B cell (primary cell): ENCODE data around the gene NHERF2. TPM values are rescaled to one million over a fixed set of nuclear protein-coding genes. Genes with fewer than 3 reads are reported as not detected.
A peak's percentile ranks its signal among the peaks of the same experiment; 100 is the strongest.
"Not testable (repeated sequence)": the region's sequence is repeated elsewhere in the genome, so short reads cannot be mapped to it uniquely, and the experiment has no call there.

Source experiments
- ATAC-seq: fragments of 200-7000 bp; cut with Tn5 transposase; one replicate; pipeline ENCODE4 v1.10.0; 2021; ENCODE audit warnings: low read depth, mild to moderate bottlenecking, moderate number of reproducible peaks, moderate library complexity
- CTCF ChIA-PET: fragments of 350-600 bp; sonication (Branson Sonifier 250); formaldehyde crosslinking; loops from one replicate; lab custom pipeline; 2021; ENCODE audit warnings: antibody characterized with exemption, inconsistent platforms; lab: Charles Lee
- POLR2A ChIA-PET: fragments of 350-600 bp; sonication (Branson Sonifier 250); formaldehyde crosslinking; loops from one replicate; lab custom pipeline; 2021; ENCODE audit warnings: antibody characterized with exemption; lab: Charles Lee
- DNase-seq: peaks from one replicate; pipeline ENCODE4 v3.0.0; 2013
- H2AFZ ChIP-seq: 2 replicates; pipeline ENCODE4 v1.6.1; 2012; ENCODE audit warnings: mild to moderate bottlenecking, low read depth, low read length; ENCODE audit not compliant: insufficient read depth, poor library complexity, severe bottlenecking
- H3K27ac ChIP-seq, 2 donors: 1 replicate in 1 of 2; 2 replicates in 1 of 2; pipeline ENCODE4 v1.5.1; 2012 to 2013; ENCODE audit warnings: low read length in 2 of 2, mild to moderate bottlenecking in 2 of 2, moderate library complexity in 1 of 2
- H3K27me3 ChIP-seq, 4 experiments: fragments of 200-600 bp in 1 of 4; sonication (generic) in 1 of 4; replicated peaks in 1 of 4; 1 replicate in 2 of 4; 2 replicates in 2 of 4; pipeline versions ENCODE4 v1.6.1 to v1.7.0; 2013 to 2016; ENCODE audit warnings: low read length in 3 of 4, mild to moderate bottlenecking in 2 of 4, mixed read lengths in 1 of 4, moderate library complexity in 1 of 4; ENCODE audit not compliant: insufficient read depth in 4 of 4, control insufficient read depth in 3 of 4; ENCODE audit errors: control extremely low read depth in 1 of 4
- H3K36me3 ChIP-seq, 2 experiments: replicated peaks in 1 of 2; 1 replicate in 1 of 2; 2 replicates in 1 of 2; pipeline versions ENCODE4 v1.6.1 to v1.7.1; 2013; ENCODE audit warnings: low read length in 1 of 2; ENCODE audit not compliant: insufficient read depth in 2 of 2, control insufficient read depth in 1 of 2; ENCODE audit errors: control extremely low read depth in 1 of 2, extremely low read depth in 1 of 2
- H3K4me1 ChIP-seq, 2 donors: fragments of 200-600 bp in 1 of 2; sonication (generic) in 1 of 2; 1 replicate in 1 of 2; 2 replicates in 1 of 2; pipeline versions ENCODE4 v1.5.1 to v1.6.1; 2013 to 2017; ENCODE audit warnings: low read length in 2 of 2; ENCODE audit not compliant: control insufficient read depth in 2 of 2, insufficient read depth in 2 of 2
- H3K4me2 ChIP-seq: replicated peaks from 2 replicates; pipeline ENCODE3; 2012; ENCODE audit warnings: mild to moderate bottlenecking, low read depth, low read length; ENCODE audit not compliant: poor library complexity, severe bottlenecking
- H3K4me3 ChIP-seq, 5 experiments: fragments of 200-600 bp in 1 of 5; sonication (generic) in 1 of 5; 1 replicate in 3 of 5; 2 replicates in 2 of 5; pipeline versions ENCODE4 v1.5.1 to v1.7.0; 2011 to 2016; ENCODE audit warnings: low read length in 4 of 5, mild to moderate bottlenecking in 4 of 5, low read depth in 2 of 5, control low read depth in 1 of 5, moderate library complexity in 1 of 5; ENCODE audit not compliant: insufficient read depth in 1 of 5; ENCODE audit errors: control extremely low read depth in 1 of 5, extremely low read depth in 1 of 5
- H3K79me2 ChIP-seq: fragments of 200-600 bp; sonication (generic); one replicate; pipeline ENCODE4 v1.6.0; 2016; ENCODE audit warnings: low read length; ENCODE audit not compliant: control insufficient read depth, insufficient read depth
- H3K9ac ChIP-seq: fragments of 200-600 bp; sonication (generic); 2 replicates; pipeline ENCODE4 v1.6.1; 2017; ENCODE audit warnings: mild to moderate bottlenecking, low read length, moderate library complexity
- H3K9me3 ChIP-seq, 3 donors: one replicate each; pipeline versions ENCODE4 v1.6.1 to v1.7.1; 2013; ENCODE audit warnings: low read length in 2 of 3; ENCODE audit not compliant: control insufficient read depth in 2 of 3, insufficient read depth in 1 of 3; ENCODE audit errors: control extremely low read depth in 1 of 3
- H4K20me1 ChIP-seq: 2 replicates; pipeline ENCODE4 v1.6.0; 2012; ENCODE audit warnings: mild to moderate bottlenecking, low read length; ENCODE audit not compliant: insufficient read depth, control insufficient read depth, poor library complexity, severe bottlenecking
- H3K27ac Mint-ChIP-seq: one replicate; pipeline ENCODE4 v1.8.0; 2021; ENCODE audit warnings: mixed read lengths
- H3K27me3 Mint-ChIP-seq: one replicate; pipeline ENCODE4 v1.8.0; 2021; ENCODE audit warnings: mixed read lengths
- H3K4me1 Mint-ChIP-seq: one replicate; pipeline ENCODE4 v1.8.0; 2021; ENCODE audit warnings: mixed read lengths
- H3K4me3 Mint-ChIP-seq: one replicate; pipeline ENCODE4 v1.8.0; 2021; ENCODE audit warnings: mixed read lengths
- H3K9me3 Mint-ChIP-seq: one replicate; pipeline ENCODE4 v1.8.0; 2022; ENCODE audit warnings: mixed read lengths; ENCODE audit not compliant: insufficient read depth
- CTCF ChIP-seq: fragments of 200-600 bp; IDR thresholded peaks from one replicate; pipeline ENCODE4 v1.8.0; 2022; ENCODE audit warnings: antibody characterized with exemption, mild to moderate bottlenecking
- EZH2 ChIP-seq: IDR thresholded peaks from 2 replicates; pipeline ENCODE4 v1.6.1; 2012; ENCODE audit warnings: borderline replicate concordance, low read depth, mild to moderate bottlenecking, moderate library complexity, low read length; ENCODE audit not compliant: insufficient read depth, poor library complexity, severe bottlenecking
- WGBS: methylation state at CpG from one replicate; pipeline ENCODE4 v1.1.5; 2013; ENCODE audit warnings: missing lambda C conversion rate; ENCODE audit not compliant: insufficient coverage; 5-methylcytosine and 5-hydroxymethylcytosine counted together
- intact Hi-C: fragments of 100-400 bp; cut with micrococcal nuclease; formaldehyde crosslinking; loops from one replicate; pipeline ENCODE4 v1.10.0; 2022
- polyA plus RNA-seq: library from polyadenylated mRNA; depleted of rRNA; stranded (reverse); fragments of >200 nt; gene quantifications from 2 replicates; pipeline ENCODE4 v1.2.3, GENCODE V29; 2012
- total RNA-seq, 2 donors: library from RNA; stranded (reverse); fragments of 120-200 nt in 1 of 2; gene quantifications; 1 replicate in 1 of 2; 2 replicates in 1 of 2; pipeline versions ENCODE4 v1.2.3 to v1.2.4, GENCODE V29; 2013 to 2022

Gene NHERF2
- total and polyA plus RNA-seq, 2 donors (not counting 1 experiment from before 2014, with no cell fraction given), result 1.8 to 2.2 TPM

GRCh38 chr16:2009791-2010510 lies 16.8 kb upstream of the NHERF2 start, which contains the start of gene ZNF598:
TSS of gene ZNF598 (minus strand) at chr16:2009821.
- H3K9me3 ChIP-seq, result no peaks in the 10 kb centered on the region
- H3K79me2 ChIP-seq, result peaks cover 51% of the 10 kb centered on the region
- WGBS, result 6% methylated on average over 52 of the region's 52 CpGs
- intact Hi-C loops, result loop anchor here (1.0 to 2.0 kb wide), 7 partner anchors 13 to 145 kb away; partner anchors contain the start of genes GFER, NDUFB10, NTHL1 and RPS2
- ATAC-seq, result peak; percentile 97
- H3K4me3 ChIP-seq, result peak within 1 kb of the TSS; percentile 61 to 87 (median 77)
- peak within 1 kb of the TSS; percentile 82 for H3K9ac ChIP-seq
- H3K4me2 ChIP-seq, result peak within 1 kb of the TSS; percentile 77
- H4K20me1 ChIP-seq, result peaks cover 43% of the 10 kb centered on the region
- peak within 1 kb of the TSS; percentile 87 to 95 for H3K27ac ChIP-seq
- Mint-ChIP-seq H3K4me1 (peaks cover 38% of the 10 kb centered on the region), H3K27ac (peak within 1 kb of the TSS; percentile 95), H3K9me3 (no peaks in the 10 kb centered on the region), H3K4me3 (peak within 1 kb of the TSS; percentile 95), H3K27me3 (no peaks in the 10 kb centered on the region)
- POLR2A ChIA-PET, result interaction anchor here (1.4 kb wide), 1 partner anchor 45 kb away, joined by 3 read pairs; the partner anchor contains the start of gene RPS2
- H3K4me1 ChIP-seq, result peaks cover 35 to 44% of the 10 kb centered on the region in 2 donors
- no peaks in the 10 kb centered on the region for H3K27me3 ChIP-seq
- DNase-seq, result peak; percentile 90
- CTCF ChIA-PET, result no interaction called here
- peaks cover 0 to 6% of the 10 kb centered on the region in 2 experiments for H3K36me3 ChIP-seq
- TF ChIP-seq CTCF (no peak), EZH2 (no peak)
- peak within 1 kb of the TSS; percentile 80 for H2AFZ ChIP-seq

- intact Hi-C loops, H3K4me2 ChIP-seq, H3K36me3 ChIP-seq, H3K4me3 Mint-ChIP-seq, H3K27ac Mint-ChIP-seq, H3K9me3 Mint-ChIP-seq, H3K9me3 ChIP-seq, H3K27me3 ChIP-seq, DNase-seq, H3K4me3 ChIP-seq, H2AFZ ChIP-seq, H3K27me3 Mint-ChIP-seq, H3K9ac ChIP-seq, ATAC-seq, H3K27ac ChIP-seq: not testable (repeated sequence)
- H3K4me1 Mint-ChIP-seq, result peaks cover 27% of the 10 kb centered on the region
- ChIA-PET CTCF (interaction anchor here (0.6 to 2.8 kb wide), 4 partner anchors 7 to 129 kb away, joined by 3 to 10 read pairs (median 5); no protein-coding TSS in a partner anchor), POLR2A (interaction anchor here (0.7 kb wide), 1 partner anchor 9 kb away, joined by 5 read pairs; no protein-coding TSS in a partner anchor)
- WGBS, result 78% methylated on average over 5 of the region's 9 CpGs
- peaks cover 25% of the 10 kb centered on the region for H4K20me1 ChIP-seq
- peaks cover 30 to 34% of the 10 kb centered on the region in 2 donors for H3K4me1 ChIP-seq
- H3K79me2 ChIP-seq, result peaks cover 33% of the 10 kb centered on the region
These were observed 15.0 kb upstream of the NHERF2 start for GRCh38 chr16:2011726-2012125.
